GM18517 (cell line): ENCODE measurements around the gene PATL2.
A peak's percentile ranks its signal among the peaks of the same experiment; 100 is the strongest.
"Not testable (repeated sequence)": the region's sequence is repeated elsewhere in the genome, so short reads cannot be mapped to it uniquely, and the experiment has no call there.

Source experiments
- ATAC-seq: cut with Tn5 transposase; IDR thresholded peaks from one replicate; pipeline ENCODE4 v1.9.1; 2021; ENCODE audit warnings: mild to moderate bottlenecking, moderate library complexity; ENCODE audit not compliant: unreplicated experiment

PATL2 gene

DNA sequence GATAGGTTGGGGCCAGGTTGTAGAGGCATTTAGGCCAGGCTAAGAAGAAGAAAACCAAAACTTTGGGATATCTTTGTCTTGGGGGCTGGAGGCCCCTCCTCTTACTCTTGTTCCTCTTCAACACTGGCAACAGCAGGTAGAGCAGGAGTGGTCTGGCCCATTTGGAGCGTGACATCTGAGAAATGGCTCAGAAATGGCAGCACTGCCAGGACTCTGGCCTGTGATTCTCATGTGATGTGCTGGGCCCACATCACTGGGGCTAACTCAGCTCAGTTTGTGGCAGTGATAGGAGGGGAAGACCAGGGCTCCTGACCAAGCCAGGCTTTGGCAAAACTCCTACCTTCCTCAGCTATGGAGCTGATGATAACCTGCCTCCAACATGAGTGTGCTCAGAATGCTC, 18.5 kb downstream of the PATL2 start:
- no peak for ATAC-seq

DNA sequence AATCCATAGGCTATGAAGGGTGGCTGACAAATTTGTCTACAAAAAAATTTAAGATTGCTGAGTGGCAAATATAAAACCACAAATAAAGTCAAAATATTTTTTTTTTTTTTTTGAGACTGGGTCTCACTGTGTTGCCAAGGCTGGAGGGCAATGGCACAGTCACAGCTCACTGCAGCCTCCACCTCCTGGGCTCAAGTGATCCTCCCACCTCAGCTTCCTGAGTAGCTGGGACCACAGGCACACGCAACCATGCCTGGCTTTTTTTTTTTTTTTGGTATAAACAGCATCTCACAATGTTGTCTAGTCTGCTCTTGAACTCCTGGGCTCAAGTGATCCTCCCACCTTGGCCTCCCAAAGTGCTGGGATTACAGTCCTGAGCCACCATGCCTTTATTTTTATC, 20.9 kb downstream of the PATL2 start:
- not testable (repeated sequence) for ATAC-seq

DNA sequence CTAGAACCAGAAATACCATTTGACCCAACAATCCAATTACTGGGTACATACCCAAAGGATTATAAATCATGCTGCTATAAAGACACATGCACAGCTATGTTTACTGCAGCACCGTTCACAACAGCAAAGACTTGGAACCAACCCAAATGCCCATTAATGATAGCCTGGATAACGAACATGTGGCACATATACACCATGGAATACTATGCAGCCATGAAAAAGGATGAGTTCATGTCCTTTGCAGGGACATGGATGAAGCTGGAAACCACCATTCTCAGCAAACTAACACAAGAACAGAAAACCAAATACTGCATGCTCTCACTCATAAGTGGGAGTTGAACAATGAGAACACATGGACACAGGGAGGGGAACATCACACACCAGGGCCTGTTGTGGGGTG, 21.8 kb downstream of the PATL2 start:
- ATAC-seq, result not testable (repeated sequence)

DNA sequence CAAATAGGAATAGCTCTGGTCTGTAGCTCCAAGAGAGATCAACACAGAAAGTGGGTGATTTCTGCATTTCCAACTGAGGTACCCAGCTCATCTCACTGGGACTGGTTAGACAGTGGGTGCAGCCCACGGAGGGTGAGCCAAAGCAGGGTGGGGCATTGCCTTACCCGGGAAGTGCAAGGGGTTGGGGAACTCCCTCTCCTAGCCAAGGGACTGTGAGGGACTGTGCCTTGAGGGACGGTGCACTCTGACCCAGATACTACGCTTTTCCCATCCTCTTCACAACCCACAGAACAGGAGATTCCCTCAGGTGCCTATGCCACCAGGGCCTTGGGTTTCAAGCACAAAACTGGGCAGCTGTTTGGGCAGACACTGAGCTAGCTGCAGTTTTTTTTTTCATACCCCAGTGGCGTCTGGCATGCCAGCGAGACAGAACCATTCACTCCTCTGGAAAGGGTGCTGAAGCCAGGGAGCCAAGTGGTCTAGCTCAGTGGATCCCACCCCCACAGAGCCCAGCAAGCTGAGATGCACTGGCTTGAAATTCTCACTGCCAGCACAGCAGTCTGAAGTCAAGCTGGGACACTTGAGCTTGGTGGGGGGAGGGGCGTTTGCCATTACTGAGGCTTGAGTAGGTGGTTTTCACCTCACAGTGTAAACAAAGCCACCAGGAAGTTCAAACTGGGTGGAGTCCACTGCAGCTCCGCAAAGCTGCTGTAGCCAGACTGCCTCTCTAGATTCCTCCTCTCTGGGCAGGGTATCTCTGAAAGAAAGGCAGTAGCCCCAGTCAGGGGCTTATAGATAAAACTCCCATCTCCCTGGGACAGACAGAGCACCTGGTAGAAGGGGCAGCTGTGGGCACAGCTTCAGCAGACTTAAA, 28.1 kb downstream of the PATL2 start:
- ATAC-seq, result not testable (repeated sequence)

DNA sequence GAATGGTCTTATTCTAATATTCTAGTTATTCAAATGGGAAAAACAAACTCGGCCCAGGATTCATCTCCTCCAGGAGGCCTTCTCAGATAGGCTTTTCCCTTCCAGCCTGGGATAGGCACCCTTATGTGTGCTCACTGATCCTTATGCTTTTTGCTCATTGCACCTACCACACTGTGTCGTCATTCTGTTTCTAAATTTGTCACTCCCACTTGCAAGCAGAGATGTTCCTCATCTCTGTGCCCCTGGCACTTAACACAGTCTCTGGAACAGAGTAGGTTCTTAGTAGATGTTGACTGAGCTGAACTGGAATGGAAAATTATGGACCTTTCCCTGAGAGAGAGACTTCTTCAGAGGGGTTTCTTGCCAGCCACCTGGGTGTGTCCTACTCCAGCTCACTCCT, 28.9 kb downstream of the PATL2 start:
- ATAC-seq, result no peak

DNA sequence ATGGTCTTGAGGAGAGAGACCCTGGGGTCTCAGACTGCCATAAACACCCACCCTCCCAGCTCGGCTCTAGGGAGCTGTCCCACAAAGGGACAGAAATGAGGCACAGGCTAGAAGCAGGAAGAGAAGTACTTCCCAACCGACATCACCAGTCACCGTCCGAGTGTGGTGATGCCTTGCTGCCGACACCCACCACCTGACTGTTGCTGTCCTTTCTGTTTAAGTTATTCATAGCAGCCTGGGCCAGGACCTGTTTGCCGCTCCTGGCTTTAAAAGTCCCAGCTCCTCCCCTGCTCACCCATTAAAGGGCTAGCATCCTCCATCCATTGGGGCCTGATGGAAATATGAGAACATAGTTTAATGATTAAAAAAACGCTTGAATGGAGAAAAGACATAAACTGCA, 34.4 kb downstream of the PATL2 start:
- ATAC-seq, result no peak

DNA sequence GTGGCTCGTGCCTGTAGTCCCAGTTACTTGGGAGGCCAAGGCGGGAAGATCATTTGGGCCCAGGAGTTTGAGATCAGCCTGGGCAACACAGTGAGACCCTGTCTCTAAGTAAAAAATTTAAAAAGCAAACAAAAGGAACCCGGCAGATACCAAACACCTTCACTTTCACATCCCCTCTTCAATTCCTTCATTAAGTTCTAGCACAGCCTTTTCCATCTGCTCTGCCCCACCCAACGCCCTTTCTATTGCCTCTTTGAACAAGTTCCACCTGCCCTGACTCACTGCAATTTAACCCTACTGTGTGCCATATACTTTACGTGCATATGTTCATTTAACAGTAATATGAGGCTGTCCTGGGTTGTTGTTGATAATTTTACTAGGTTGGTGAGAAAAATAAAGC, 35.2 kb downstream of the PATL2 start:
- ATAC-seq, result no peak

DNA sequence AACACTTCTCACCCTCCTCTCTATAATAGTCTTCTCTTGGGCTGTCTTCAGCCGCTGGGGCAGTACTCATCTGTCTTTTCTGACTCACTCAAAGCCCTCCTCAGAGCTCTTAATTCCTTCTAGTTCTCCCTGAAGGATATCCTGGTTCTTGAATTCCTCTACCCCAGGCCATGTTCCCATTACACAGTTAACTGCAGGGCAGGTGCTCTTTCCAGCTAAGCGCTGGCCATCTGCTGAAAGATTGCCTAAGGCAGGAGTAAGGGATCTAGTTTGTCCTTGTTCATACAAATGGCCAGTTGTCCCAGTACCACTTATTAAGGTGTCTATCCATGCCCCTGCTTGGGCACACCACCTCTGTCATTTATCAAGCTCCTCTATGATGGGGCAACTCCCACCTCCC, 37.5 kb downstream of the PATL2 start:
- ATAC-seq, result no peak

DNA sequence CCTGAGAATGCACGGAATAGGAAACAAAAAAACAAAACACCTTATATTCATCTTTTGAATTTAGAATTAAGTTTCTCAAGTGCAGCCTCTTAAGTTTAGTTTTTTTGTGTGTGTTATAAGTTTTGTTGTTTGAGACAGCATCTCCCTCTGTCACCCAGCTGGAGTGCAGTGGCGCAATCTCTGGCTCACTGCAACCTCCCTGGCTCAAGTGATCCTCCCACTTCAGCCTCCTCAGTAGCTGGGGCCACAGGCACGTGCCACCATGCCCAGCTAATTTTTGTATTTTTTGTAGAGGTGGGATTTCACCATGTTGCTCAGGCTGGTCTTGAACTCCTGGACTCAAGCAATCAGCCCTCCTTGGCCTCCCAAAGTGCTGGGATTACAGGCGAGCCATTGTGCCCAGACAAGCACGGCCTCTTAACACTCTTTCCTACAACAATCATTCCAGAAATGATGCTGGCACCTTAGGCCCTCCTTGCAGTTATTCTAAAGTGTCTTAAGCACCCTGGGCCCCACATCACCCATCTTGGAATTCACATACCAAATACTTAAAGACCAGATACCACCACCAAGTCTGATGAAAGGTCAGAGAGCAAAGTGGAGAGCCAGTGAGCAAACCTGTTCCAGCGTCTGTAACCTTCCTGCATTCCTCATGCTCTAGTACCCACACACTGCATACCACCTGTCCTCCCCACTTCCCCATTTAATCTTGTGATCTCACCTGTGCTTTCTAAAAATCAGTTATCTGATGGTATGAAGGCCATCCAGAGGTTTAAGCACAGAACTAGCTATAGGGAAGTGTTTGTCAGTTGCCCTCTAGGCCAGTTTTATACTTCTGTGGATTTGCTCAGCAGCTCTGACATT, 40.8 kb downstream of the PATL2 start:
- ATAC-seq, result no peak

DNA sequence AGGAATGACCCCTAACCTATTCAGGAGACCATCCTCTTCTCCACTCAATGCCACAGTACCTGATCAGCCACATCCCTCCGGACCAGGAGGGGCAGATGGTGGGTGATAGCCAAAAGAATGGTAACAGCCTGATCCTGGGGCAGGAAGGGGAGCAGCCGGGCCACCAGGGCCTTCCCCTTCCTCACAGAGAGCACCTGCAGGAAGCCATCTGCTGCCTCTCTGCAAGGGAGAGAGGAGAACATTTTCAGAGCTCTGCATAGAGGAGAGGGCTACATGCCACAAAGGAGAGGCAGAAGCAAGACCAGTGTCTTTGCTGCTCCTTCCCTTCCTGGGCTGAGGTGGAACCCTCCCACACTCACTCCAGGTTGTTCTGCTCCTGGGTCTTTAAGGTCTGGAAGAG, 42.2 kb downstream of the PATL2 start:
- ATAC-seq, result no peak

DNA sequence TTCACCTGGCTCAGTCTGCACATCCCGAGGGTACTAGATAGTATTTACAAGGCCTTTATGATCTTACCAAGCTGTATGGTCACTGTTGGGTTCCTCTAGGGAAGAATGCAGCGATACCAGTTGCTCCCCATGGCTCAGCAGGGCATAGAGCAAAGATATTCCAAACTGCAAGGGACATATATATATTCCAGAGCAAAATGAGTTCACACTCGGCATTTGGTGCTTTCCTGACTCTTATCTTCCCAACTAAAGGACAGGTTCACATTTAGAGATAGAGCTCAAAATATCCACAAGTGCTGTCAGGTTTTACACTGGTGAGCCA, 44.1 kb downstream of the PATL2 start:
- ATAC-seq, result no peak

DNA sequence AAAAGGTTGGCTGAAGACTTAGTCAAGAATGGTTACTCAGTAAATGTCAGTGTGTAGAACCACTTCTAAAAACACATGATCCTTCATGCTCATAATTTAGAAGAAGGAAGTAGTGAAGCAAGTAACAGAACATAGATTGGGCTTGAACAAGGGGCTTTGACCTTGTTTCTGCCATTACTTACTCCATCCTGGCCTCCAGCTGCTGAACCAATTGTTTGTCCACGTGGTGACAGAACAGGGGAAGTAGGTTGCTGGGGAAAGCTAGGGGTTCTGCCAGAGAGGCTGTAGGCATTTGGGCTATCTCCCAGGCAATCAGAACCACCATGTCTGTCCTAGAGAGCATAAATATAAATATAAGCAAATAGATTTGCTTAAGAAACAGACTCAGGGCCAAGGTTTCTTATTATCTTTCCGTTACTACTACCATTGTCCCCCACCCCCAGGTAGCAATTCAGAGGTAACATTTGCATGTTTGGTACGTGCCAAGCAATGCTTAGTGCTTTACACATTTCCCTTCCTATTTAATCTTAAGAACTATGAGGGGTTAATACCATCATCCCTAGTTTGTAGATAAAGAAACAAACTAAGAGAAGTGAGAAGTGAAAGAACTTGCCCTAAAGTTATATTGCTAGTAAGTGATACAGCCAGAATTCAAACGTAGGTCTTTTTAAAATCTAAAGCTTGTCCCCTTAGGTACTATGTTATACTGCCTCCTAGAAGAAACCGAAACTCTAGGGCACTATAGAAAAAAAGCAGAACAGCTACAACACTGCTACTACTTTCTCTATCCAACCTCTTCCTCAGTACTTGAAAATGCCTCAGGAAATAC, 44.7 kb downstream of the PATL2 start:
- peak; percentile 27 for ATAC-seq

DNA sequence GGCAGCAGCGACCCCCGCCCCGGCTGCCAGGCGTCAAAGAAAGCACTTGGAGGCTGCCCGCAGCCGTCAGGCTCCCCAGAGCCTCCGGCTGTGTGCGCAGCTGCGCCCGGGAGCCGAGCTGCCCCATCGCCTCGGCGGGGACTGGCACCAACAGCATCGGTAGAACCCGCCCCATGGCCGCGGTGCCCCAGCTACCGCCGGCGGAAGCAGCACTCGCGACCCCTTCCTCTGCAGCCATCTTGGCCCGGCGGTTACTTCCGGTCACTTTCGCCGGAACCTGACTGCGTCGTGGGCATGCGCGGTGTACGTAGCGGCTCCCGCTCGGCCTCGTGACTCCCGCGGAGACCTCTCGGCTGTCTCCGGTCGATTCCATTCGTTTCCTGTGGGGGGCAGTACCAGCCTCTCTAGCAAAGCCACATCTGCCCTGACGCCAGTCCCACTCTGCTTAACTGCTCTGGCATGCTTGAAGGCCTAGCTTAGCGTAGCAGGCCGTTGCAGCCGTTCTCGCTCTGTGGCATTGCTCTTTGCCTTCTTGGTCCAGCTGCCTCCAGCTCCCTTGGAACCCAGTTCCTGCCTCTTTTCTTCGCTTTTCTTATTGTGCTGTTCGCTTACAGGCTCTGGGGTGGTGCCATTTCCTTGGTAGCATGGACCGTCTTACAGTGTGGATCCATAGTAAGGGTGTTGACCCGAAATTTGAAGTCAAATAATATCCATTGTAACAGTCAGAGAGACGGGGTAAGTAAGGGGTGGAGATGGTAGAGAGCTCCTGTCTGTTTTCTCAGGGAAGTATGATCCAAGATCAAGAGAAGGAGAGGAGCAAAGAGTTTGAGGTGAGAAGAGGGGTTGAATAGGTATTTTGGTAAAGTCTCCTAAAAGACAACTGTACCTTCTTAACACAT, 47.5 kb downstream of the PATL2 start, which contains the start of gene SPG11:
TSS of gene SPG11 (minus strand) at position 253 of the 899 bp plus-strand sequence. CDS start at position 238, 15 bp downstream.
- ATAC-seq, result peak; percentile 75

DNA sequence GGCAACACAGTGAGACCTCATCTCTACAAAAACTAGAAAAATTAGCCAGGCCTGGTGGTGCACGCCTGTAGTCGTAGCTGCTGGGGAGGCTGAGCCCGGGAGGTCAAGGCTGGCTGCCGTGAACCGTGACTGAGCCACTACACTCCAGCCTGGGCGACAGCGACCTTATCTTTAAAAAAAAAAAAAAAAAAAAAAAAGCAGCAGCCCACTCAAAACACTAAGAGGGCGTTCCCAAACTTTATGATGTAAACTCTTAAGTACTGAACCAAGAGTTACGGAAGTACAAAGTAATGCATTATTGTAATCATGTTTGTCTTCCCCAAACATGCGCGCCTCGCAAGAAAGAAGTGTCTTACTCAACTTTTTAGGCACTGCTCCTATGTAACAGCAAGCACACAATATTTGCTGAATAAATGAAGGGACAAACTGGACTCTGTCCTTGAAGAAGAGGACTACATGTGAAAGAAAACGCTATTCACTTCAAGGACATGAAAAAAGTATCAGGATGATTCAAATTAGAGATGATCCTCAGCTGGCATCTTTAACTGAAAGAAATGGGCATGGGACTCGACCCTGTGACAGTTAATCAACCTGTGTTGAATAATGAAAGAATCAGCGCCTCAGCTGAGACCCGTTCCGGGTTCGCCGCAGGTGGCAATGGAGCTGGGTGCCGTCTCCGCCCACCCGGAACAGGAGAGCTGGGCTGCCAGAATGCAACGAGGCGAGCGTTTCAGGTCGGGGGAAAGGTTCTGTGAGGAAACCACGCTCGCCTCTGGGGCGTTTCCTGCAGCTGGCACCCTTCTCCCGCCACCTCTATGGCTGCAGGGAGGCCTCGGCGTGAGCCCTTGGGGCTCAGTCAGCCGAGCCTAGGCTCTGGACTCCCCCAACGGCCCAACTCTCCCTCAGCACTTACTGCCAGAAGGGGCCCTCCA, 48.4 kb downstream of the PATL2 start:
- peak; percentile 41 for ATAC-seq

DNA sequence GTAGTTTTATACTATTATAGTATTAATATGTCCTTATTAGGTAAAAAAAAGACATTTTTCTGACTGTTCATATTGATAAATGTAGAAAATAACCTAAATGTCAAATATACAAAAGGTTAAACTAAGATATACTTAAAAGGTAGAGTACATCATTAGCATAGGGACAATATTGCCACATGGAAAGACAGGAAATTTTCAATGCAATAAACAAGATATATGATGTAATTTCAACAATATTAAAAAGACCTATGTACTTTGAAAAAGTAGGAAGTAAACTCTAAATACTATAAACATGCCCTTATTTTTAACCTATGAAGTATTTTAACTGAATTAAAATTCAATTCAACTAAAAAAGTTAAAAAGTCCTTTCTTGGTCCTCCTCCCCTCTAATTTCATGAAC, 49.5 kb downstream of the PATL2 start:
- ATAC-seq, result no peak

DNA sequence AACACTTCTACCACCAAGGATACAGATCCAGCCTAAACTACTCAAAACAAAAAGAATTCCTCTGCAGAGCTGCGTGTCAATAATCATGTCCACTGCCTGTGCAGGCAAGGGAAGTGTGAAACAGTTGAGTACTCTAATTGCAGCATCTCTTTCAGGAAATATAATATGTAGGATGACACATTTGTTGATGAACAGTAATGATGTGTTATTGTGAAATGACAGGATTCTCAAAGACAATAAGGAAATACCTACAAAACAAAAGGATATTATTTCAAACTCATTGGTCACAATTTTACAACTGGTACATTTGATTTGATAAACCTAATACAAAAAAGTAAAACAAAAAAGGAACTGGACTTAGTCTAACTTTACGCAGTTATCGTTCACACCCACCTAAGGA, 52.1 kb downstream of the PATL2 start:
- no peak for ATAC-seq

DNA sequence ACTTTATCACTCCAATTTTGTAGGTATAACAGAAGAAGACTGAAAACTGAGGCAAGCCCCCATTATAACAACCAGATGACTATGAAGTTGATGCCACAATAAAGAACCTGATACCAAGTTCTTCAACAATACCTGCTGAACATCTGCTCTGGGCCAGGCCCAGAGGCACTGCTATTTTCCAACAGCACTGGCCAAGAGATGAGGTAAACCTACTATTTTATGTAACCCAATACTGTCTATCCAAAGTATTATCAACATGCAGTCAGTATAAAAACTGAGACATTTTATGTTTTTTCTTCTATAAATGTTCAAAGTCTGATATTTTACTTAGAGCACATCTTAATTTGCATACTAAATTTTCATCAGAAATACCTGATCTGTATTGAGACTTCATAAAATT, 53.7 kb downstream of the PATL2 start:
- ATAC-seq, result no peak

DNA sequence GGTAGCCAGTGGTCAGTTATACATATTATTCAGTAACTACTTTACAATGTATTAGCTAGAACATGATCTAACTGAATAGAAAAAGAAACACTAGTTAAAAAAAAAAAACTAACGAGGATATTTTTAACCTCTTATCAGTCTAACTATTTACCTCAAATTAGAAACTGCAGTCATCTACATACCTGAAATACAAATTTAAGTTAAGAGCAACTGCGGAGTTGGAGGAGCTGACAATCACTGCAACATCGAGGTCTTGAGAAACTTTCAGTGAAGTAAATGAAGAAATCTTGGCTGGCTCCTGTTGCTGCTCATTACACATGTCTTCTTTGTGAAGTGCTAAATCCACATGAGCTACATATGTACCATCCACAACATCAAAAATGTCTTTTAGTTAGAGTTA, 54.2 kb downstream of the PATL2 start:
- ATAC-seq, result no peak

DNA sequence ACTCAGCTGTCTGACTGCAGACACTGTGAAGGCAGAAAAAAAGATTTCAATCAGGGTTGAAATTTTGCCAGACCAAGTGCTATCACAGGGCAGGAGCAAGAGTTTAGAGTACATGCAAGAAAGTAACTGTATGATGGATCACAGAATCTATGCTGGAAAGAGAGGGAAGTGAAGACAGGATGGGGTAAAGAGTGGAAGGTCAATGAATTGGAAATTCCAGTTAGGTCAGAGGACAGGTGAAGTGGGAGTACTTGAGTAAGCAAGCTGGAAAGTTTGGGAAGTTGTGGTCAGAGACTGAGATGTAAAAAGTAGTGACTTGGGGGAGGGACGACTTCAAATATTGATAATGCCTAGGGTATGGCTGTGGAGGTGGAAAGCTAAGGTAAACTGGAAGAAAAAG, 54.8 kb downstream of the PATL2 start:
- no peak for ATAC-seq
